ENCODE measurements around the gene ZBTB20.

DNA sequence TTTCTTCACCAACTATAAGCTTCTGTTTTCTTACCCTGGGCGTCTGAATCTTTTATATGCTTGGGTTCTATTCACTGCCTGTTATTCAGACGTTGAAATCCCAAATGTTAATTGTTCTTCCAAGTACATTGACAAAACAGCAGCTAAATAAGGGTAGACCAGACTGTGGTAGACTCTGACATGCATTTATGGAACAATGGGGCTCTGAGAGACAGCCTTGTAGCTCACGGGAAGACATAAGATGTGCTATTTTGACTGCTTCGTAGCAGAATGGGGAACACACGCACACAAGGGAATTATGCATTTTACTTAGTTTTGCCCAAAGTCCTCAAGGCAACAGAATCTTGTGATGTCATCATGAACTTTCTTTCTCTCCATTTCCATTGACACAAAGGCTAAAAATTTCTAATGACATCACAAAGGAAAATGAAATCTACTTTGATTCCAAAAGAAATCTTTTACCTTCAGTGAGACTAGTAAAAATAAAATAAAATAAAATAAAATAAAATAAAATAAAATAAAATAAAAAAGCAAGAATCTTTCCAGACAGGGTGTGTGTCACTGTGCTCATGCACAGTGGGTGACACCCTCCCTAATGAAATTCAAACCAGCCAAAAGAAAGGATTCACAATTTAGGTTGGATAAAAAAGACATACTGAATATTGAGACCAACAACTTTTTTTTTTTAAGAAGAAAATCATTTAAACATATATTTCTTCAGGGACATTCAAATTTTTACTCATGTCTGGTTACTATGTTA lies 346.6 kb downstream of the ZBTB20 start:
- TF ChIP-seq CTCF (IDR thresholded peaks at IDR 0.05; ENCODE audit: low read depth, low read length, poor library complexity, severe bottlenecking), result no peak
- TF ChIP-seq EZH2phosphoT487 (IDR thresholded peaks at IDR 0.05; ENCODE audit: borderline replicate concordance, low read length), result no peak
